GM13977 (cell line): Measurements from ENCODE around the gene PRR35.

Source experiments
- DNase-seq: peaks from one replicate; pipeline ENCODE4 v3.0.0; 2012; ENCODE audit warnings: low spot score
- CTCF ChIP-seq: IDR thresholded peaks from 2 replicates; pipeline ENCODE4 v1.5.1; 2012; ENCODE audit warnings: mild to moderate bottlenecking, control low read depth; ENCODE audit not compliant: insufficient read depth; ENCODE audit errors: extremely low read depth, missing control alignments
- in situ Hi-C: fragments of 300-500 bp; cut with MboI; formaldehyde crosslinking; loops from one replicate; pipeline ENCODE4 v1.12.0; 2022; ENCODE audit warnings: low sequenced_read_pairs, low pct_unique_long_range_greater_than_20kb, mixed read lengths, inconsistent platforms; ENCODE audit not compliant: unreplicated experiment

PRR35 gene

DNA sequence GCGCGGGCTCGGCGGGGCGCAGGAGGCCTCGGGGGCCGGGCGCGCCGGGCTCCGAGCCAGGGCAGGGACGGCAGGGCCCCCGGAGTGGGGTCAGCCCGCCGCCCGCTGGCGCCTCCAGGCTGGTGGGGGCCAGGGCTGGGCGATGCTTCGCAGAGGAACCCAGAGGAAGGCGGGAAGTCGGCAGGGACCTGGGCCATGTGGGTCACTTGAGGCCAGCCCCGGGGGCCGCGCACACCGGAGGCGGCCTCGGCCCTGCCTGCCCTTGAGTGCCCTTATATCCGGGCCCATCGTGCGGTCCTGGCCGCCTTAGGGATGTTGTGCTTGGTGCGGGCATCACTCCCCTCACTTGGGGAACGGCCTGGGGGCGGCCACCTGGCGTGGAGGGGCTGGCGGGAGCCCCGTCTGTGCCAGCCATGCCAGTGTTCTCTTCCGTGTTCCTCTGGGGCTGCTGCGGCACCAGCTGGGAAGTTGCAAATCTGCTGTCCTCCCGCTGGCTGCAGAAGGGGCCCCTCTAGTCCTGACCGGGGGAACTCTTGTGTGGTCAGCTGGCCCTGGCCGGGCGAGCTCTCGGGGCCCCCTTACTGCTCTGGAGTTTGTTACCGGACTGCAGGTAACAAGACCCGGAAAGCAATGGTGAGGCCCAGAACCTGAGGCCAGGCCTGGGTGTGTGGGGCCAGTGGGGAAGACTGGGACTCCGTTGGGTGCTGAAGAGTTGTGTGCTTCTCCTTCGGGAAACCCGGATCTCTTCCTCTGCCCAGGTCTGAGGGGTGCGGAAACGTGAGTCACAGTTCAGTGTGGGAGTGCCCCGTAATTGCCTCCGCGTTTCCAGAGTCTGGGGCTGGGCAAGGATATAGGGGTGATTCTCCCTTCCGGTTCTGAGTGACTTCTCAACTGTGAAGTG is 31.8 kb upstream of the PRR35 start:
- in situ Hi-C loops, result no loop called here
- peak; percentile 11 for TF ChIP-seq CTCF
- no peak for DNase-seq

DNA sequence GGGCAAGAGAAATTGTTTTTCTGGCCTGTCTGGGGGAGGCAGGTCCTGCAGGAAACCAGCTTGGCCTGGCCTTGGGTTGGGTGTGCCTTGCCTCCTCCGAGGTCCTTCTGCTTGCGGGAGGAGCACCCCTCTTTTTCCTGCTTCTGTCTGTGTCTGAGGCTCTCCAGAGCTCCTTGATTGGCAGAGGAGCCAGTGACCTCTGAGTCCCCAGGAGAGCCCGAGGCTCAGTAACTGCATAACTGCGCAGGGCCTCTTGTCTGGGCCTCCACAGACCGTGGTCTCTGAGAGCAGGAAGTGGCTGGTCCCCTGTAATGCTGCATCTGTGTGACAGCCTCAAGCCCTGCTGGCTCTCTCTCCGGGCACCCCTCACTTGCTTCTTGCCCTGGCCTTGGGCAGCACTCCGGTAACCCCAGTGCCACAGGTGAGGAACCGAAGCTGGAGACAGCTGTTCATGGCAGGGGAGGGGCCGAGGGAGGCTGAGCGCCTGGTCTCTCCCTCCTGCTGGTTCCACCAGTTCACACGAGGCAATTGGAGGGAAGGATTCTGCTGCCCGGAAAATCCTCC is 31.1 kb upstream of the PRR35 start:
- in situ Hi-C loops, result no loop called here
- TF ChIP-seq CTCF, result no peak
- DNase-seq, result no peak

- TF ChIP-seq CTCF, result no peak
- DNase-seq, result no peak
- in situ Hi-C loops, result no loop called here
These were observed 29.9 kb upstream of the PRR35 start for GRCh38 chr16:530111-530817.

- in situ Hi-C loops, result no loop called here
- TF ChIP-seq CTCF, result no peak
- DNase-seq, result no peak
These were observed 28.6 kb upstream of the PRR35 start for GRCh38 chr16:531494-532125.

- no peak for TF ChIP-seq CTCF
- in situ Hi-C loops, result no loop called here
- DNase-seq, result no peak
These were observed 26.6 kb upstream of the PRR35 start for GRCh38 chr16:533391-534123.

DNA sequence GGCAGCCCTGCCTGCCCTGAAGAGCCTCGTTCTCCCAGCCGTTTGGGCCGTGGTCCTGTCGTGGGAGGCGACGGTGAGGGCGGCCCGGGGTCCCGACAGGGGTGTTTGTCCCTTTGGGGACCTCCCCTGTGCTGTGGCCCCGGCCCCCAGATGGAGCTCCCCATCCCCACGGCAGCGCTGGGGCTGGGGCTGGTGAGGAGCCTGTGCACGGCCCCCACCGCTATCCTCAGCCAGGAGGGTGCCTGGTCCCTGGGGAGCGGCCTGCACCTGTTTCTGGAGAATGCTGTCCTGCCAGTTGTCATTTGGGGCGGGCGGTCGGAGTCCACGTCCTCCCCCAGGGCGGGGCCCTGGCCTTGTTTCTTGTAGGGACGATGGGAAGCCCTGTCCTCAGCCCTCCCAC is 26.1 kb upstream of the PRR35 start:
- no peak for TF ChIP-seq CTCF
- in situ Hi-C loops, result no loop called here
- DNase-seq, result no peak
